ENCODE data around the gene RNF125. TPM values are rescaled to one million over a fixed set of nuclear protein-coding genes. Genes with fewer than 3 reads are reported as not detected.

The RNF125 gene
- total RNA-seq, 1 donor from 2014 or later = 1.3 TPM

DNA sequence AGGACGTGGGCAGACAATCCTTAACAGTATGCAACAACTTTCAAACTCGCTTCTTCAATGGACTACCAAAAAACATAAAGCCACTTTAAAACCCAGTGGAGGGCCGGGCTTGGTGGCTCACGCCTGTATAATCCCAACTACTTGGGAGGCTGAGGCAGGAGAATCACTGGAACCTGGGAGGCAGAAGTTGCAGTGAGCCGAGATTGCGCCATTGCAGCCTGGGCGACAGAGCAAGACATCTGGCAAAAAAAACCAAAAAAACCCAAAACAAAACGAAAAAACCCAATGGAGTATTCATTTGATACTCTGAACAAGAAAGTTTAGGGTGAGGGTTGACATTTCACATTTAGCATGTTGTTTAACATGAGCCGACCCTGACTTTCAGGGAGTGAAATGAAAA is 14.0 kb downstream of the RNF125 start:
- FAIRE-seq (no peak), DNase-seq (ENCODE audit: low read depth) (no peak)
- Histone ChIP-seq H3K27me3 (ENCODE audit: control insufficient read depth, insufficient read depth, low read length) (no peaks in the 10 kb centered on the region), H3K36me3 (ENCODE audit: control insufficient read depth, insufficient read depth, low read length) (no peaks in the 10 kb centered on the region), H3K4me3 (ENCODE audit: low read depth, low read length) (no peak overlapping the region)
- TF ChIP-seq, protein P1, sequence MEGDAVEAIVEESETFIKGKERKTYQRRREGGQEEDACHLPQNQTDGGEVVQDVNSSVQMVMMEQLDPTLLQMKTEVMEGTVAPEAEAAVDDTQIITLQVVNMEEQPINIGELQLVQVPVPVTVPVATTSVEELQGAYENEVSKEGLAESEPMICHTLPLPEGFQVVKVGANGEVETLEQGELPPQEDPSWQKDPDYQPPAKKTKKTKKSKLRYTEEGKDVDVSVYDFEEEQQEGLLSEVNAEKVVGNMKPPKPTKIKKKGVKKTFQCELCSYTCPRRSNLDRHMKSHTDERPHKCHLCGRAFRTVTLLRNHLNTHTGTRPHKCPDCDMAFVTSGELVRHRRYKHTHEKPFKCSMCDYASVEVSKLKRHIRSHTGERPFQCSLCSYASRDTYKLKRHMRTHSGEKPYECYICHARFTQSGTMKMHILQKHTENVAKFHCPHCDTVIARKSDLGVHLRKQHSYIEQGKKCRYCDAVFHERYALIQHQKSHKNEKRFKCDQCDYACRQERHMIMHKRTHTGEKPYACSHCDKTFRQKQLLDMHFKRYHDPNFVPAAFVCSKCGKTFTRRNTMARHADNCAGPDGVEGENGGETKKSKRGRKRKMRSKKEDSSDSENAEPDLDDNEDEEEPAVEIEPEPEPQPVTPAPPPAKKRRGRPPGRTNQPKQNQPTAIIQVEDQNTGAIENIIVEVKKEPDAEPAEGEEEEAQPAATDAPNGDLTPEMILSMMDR (IDR thresholded peaks at IDR 0.05; ENCODE audit: insufficient read depth, low read length, severe bottlenecking) = no peak

DNA sequence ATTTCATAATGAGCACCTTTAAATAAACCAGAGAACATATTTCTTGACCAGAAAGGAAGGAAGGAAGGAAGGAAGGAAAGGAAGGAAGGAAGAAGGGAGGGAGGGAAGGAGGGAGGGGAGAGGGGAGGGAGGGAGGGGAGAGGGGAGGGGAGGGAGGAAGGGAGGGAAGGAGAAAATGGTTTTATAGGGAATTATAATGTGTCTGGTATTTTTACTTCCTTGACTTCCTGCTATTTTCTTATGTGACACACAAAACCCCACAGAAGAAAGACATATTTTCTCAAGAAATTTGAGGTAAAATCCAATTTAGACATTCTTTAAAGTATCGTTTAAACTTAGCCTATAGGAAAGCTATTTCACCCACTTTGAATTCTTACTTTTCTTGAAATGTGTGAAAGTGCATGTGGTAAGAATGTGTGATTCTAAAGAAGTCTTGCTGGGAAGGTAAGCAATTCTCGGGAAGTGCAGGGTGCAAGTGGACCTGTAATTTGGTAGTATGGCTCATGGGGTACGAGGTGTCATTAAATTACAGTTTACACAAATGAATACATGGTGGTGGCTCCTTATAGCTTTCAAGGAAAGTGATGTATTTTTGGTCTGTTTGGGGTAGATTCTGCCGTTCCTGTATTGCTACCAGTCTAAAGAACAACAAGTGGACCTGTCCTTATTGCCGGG is 18.0 kb downstream of the RNF125 start:
- no peak for FAIRE-seq
- no peaks in the 10 kb centered on the region for H3K36me3 ChIP-seq (ENCODE audit: control insufficient read depth, insufficient read depth, low read length)
- TF ChIP-seq, protein P1 (IDR thresholded peaks at IDR 0.05; ENCODE audit: insufficient read depth, low read length, severe bottlenecking) = no peak
- no peak for DNase-seq (ENCODE audit: low read depth)
- no peak overlapping the region for H3K4me3 ChIP-seq (ENCODE audit: low read depth, low read length)
- H3K27me3 ChIP-seq (ENCODE audit: control insufficient read depth, insufficient read depth, low read length) = no peaks in the 10 kb centered on the region

DNA sequence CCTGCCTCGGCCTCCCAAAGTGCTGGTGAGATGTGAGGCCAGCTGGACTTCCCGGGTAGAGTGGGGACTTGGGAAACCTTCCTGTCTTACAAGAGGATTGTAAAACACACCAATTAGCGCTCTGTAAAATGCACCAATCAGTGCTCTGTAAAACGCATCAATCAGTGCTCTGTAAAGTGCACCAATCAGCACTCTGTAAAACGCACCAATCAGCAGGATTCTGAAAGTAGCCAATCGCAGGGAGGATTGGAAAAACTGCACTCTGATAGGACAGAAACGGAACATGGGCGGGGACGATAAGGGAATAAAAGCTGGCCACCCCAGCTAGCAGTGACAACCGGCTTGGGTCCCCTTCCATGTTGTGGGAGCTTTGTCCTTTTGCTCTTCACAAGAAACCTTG is 19.0 kb downstream of the RNF125 start:
- TF ChIP-seq, protein P1 (IDR thresholded peaks at IDR 0.05; ENCODE audit: insufficient read depth, low read length, severe bottlenecking) = no peak
- Histone ChIP-seq H3K27me3 (ENCODE audit: control insufficient read depth, insufficient read depth, low read length) (no peaks in the 10 kb centered on the region), H3K36me3 (ENCODE audit: control insufficient read depth, insufficient read depth, low read length) (no peaks in the 10 kb centered on the region), H3K4me3 (ENCODE audit: low read depth, low read length) (no peak overlapping the region)
- DNase-seq (ENCODE audit: low read depth) (no peak), FAIRE-seq (no peak)

DNA sequence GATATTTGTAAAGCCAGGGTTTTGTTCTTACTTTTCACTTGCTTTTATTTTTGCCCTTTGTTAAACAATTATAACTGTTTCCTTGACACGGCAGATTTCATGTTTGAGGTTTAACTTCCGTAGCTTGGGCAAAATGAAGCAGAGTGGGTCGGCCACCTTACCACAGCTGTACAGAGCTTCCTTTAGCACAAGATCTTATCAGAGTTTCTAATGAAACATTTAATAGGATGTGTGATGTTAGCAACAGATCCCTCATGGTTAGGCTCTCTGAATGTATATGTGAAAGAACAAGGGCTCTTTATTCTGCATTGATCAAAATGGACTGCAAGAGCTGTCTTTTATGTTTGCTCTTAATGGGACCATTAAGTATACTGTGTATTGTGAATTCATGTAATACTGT is 22.3 kb downstream of the RNF125 start:
- Histone ChIP-seq H3K27me3 (ENCODE audit: control insufficient read depth, insufficient read depth, low read length) (no peaks in the 10 kb centered on the region), H3K4me3 (ENCODE audit: low read depth, low read length) (no peak overlapping the region), H3K36me3 (ENCODE audit: control insufficient read depth, insufficient read depth, low read length) (no peaks in the 10 kb centered on the region)
- TF ChIP-seq, protein P1 (IDR thresholded peaks at IDR 0.05; ENCODE audit: insufficient read depth, low read length, severe bottlenecking) = no peak
- no peak for DNase-seq (ENCODE audit: low read depth)
- no peak for FAIRE-seq

DNA sequence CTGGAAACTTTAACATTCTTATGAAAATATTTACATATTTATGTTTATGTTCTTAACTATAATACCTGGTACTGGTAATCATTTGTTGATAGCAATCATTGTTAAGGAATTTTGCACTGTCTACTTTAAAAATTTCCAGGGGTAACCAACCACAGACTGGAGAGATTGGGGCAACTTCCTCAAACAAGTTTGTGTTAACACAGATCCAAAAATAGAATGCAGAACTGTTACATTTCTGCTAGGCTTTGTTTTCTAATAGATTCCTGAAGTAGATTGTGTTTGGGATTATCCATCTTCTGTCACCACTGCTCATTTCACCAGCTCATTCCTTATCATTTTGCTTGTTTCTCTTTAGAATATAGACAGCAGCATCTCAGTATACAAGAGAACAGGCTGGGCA is 23.7 kb downstream of the RNF125 start:
- TF ChIP-seq, protein P1 (IDR thresholded peaks at IDR 0.05; ENCODE audit: insufficient read depth, low read length, severe bottlenecking) = no peak
- DNase-seq (ENCODE audit: low read depth) (no peak), FAIRE-seq (no peak)
- Histone ChIP-seq H3K27me3 (ENCODE audit: control insufficient read depth, insufficient read depth, low read length) (no peaks in the 10 kb centered on the region), H3K36me3 (ENCODE audit: control insufficient read depth, insufficient read depth, low read length) (no peaks in the 10 kb centered on the region), H3K4me3 (ENCODE audit: low read depth, low read length) (no peak overlapping the region)

Measured in bronchial epithelial cell (primary cell).